OCI-LY3 (cell line): Measurements from ENCODE around the gene RBM10.

Experiments used
- H2AFZ ChIP-seq: fragments of 200-600, 300-600 bp; shearing (Covaris generic); 2 replicates; pipeline ENCODE4 v1.6.0; 2014; ENCODE audit warnings: antibody characterized with exemption, low read depth, low read length
- H3K27ac ChIP-seq: fragments of 200-600, 300-600 bp; sonication (generic); 2 replicates; pipeline ENCODE4 v1.5.1; 2014; ENCODE audit warnings: mild to moderate bottlenecking, low read length, moderate library complexity, mixed read lengths
- H3K27me3 ChIP-seq: fragments of 200-600, 300-600 bp; sonication (generic); 2 replicates; pipeline ENCODE4 v1.6.1; 2014; ENCODE audit warnings: low read depth, low read length, mixed read lengths
- H3K36me3 ChIP-seq: fragments of 200-600, 300-600 bp; sonication (generic); replicated peaks from 2 replicates; pipeline ENCODE3; 2014; ENCODE audit warnings: low read depth, low read length, mixed read lengths
- H3K4me1 ChIP-seq: fragments of 300-600, 200-600 bp; sonication (generic); 2 replicates; pipeline ENCODE4 v1.6.1; 2014; ENCODE audit warnings: low read length, mixed read lengths
- H3K4me2 ChIP-seq: fragments of 200-600, 300-600 bp; sonication (generic); 2 replicates; pipeline ENCODE4 v1.6.1; 2014; ENCODE audit warnings: low read length, mixed read lengths
- H3K4me3 ChIP-seq: fragments of 300-600, 200-600 bp; sonication (generic); 2 replicates; pipeline ENCODE4 v1.5.1; 2014; ENCODE audit warnings: antibody characterized with exemption, mild to moderate bottlenecking, low read length, moderate library complexity
- H3K79me2 ChIP-seq: fragments of 300-600, 200-600 bp; shearing (Covaris generic); 2 replicates; pipeline ENCODE4 v1.6.1; 2014; ENCODE audit warnings: mild to moderate bottlenecking, low read length, mixed read lengths
- H3K9ac ChIP-seq: fragments of 300-600, 200-600 bp; shearing (Covaris generic); 2 replicates; pipeline ENCODE4 v1.6.0; 2014; ENCODE audit warnings: mild to moderate bottlenecking, low read length, moderate library complexity
- H3K9me3 ChIP-seq: fragments of 200-600, 300-600 bp; shearing (Covaris generic); 2 replicates; pipeline ENCODE4 v1.6.1; 2014; ENCODE audit warnings: low read length, mixed read lengths; ENCODE audit not compliant: insufficient read depth
- H4K20me1 ChIP-seq: fragments of 200-600, 300-600 bp; sonication (generic); 2 replicates; pipeline ENCODE4 v1.6.1; 2016; ENCODE audit warnings: low read length, mixed read lengths; ENCODE audit not compliant: insufficient read depth
- CTCF ChIP-seq: fragments of 200-600, 300-600 bp; sonication (generic); IDR thresholded peaks from 2 replicates; pipeline ENCODE4 v1.5.1; 2014; ENCODE audit warnings: antibody characterized with exemption, low read length, low read depth
- EZH2phosphoT487 ChIP-seq: fragments of 200-600 bp; shearing (Covaris generic); IDR thresholded peaks from 2 replicates; pipeline ENCODE4 v1.6.1; 2018; ENCODE audit warnings: antibody characterized with exemption, mixed run types, low read depth

The RBM10 gene

GRCh38 chrX:47202316-47202715, 57.3 kb downstream of the RBM10 start:
- H3K27ac ChIP-seq: no peak overlapping the region
- no peak overlapping the region for H3K4me3 ChIP-seq
- H3K79me2 ChIP-seq: peaks cover 31% of the 10 kb centered on the region
- no peaks in the 10 kb centered on the region for H3K4me1 ChIP-seq
- no peaks in the 10 kb centered on the region for H3K27me3 ChIP-seq
- H3K4me2 ChIP-seq: no peak overlapping the region
- no peak overlapping the region for H2AFZ ChIP-seq
- peaks cover 75% of the 10 kb centered on the region for H3K36me3 ChIP-seq
- H3K9ac ChIP-seq: no peak overlapping the region
- TF ChIP-seq EZH2phosphoT487 (no peak), CTCF (no peak)
- H3K9me3 ChIP-seq: no peaks in the 10 kb centered on the region
- H4K20me1 ChIP-seq: peaks cover 16% of the 10 kb centered on the region

GRCh38 chrX:47202877-47203276, 57.9 kb downstream of the RBM10 start:
- Histone ChIP-seq H3K27ac (no peak overlapping the region), H3K4me2 (no peak overlapping the region), H3K4me1 (no peaks in the 10 kb centered on the region), H3K4me3 (no peak overlapping the region), H4K20me1 (peaks cover 10% of the 10 kb centered on the region), H3K36me3 (peaks cover 74% of the 10 kb centered on the region), H2AFZ (no peak overlapping the region), H3K79me2 (peaks cover 25% of the 10 kb centered on the region), H3K9me3 (no peaks in the 10 kb centered on the region), H3K9ac (no peak overlapping the region), H3K27me3 (no peaks in the 10 kb centered on the region)
- TF ChIP-seq CTCF (no peak), EZH2phosphoT487 (no peak)

DNA sequence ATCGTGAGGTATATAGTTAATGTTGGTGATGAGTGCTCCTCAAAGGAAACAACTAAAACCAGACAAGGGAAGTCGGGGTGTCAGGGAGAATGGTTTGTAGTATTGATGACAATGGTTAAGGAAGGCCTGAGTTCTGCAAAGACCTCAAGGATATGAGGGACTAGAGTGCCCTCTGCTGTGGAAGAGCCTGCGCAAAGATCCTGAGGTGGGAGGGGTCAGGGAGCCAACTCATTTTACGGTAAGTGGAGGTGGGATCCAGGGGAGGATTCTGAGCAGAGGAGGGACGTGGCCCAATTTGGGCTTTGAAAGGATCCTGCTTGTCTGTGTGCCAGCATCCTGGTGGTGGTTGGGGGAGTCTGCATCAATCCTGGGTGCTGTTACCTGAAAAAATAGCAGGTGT, 59.9 kb downstream of the RBM10 start:
- TF ChIP-seq CTCF: no peak
- TF ChIP-seq EZH2phosphoT487: no peak
- H3K79me2 ChIP-seq: peaks cover 8% of the 10 kb centered on the region; the same call in 1 of the 2 replicates
- H3K4me2 ChIP-seq: no peak overlapping the region
- no peak overlapping the region for H3K4me3 ChIP-seq
- H2AFZ ChIP-seq: no peak overlapping the region
- H3K27ac ChIP-seq: no peak overlapping the region
- no peaks in the 10 kb centered on the region for H3K27me3 ChIP-seq
- H3K9me3 ChIP-seq: no peaks in the 10 kb centered on the region
- H4K20me1 ChIP-seq: no peaks in the 10 kb centered on the region
- peaks cover 68% of the 10 kb centered on the region for H3K36me3 ChIP-seq
- H3K4me1 ChIP-seq: no peaks in the 10 kb centered on the region
- H3K9ac ChIP-seq: no peak overlapping the region

GRCh38 chrX:47206316-47206715, 61.3 kb downstream of the RBM10 start:
- Histone ChIP-seq H4K20me1 (no peaks in the 10 kb centered on the region), H3K4me1 (no peaks in the 10 kb centered on the region), H3K36me3 (peaks cover 68% of the 10 kb centered on the region), H3K4me2 (no peak overlapping the region), H3K4me3 (no peak overlapping the region), H3K27me3 (no peaks in the 10 kb centered on the region), H2AFZ (no peak overlapping the region), H3K9ac (no peak overlapping the region), H3K79me2 (peaks cover 2% of the 10 kb centered on the region; the same call in 1 of the 2 replicates), H3K27ac (no peak overlapping the region), H3K9me3 (no peaks in the 10 kb centered on the region)
- TF ChIP-seq EZH2phosphoT487 (no peak), CTCF (no peak)
